ENCODE measurements around the gene UBR3. TPM values are rescaled to one million over a fixed set of nuclear protein-coding genes. Genes with fewer than 3 reads are reported as not detected.
"Not testable (repeated sequence)": the region's sequence is repeated elsewhere in the genome, so short reads cannot be mapped to it uniquely, and the experiment has no call there.

The UBR3 gene, protein sequence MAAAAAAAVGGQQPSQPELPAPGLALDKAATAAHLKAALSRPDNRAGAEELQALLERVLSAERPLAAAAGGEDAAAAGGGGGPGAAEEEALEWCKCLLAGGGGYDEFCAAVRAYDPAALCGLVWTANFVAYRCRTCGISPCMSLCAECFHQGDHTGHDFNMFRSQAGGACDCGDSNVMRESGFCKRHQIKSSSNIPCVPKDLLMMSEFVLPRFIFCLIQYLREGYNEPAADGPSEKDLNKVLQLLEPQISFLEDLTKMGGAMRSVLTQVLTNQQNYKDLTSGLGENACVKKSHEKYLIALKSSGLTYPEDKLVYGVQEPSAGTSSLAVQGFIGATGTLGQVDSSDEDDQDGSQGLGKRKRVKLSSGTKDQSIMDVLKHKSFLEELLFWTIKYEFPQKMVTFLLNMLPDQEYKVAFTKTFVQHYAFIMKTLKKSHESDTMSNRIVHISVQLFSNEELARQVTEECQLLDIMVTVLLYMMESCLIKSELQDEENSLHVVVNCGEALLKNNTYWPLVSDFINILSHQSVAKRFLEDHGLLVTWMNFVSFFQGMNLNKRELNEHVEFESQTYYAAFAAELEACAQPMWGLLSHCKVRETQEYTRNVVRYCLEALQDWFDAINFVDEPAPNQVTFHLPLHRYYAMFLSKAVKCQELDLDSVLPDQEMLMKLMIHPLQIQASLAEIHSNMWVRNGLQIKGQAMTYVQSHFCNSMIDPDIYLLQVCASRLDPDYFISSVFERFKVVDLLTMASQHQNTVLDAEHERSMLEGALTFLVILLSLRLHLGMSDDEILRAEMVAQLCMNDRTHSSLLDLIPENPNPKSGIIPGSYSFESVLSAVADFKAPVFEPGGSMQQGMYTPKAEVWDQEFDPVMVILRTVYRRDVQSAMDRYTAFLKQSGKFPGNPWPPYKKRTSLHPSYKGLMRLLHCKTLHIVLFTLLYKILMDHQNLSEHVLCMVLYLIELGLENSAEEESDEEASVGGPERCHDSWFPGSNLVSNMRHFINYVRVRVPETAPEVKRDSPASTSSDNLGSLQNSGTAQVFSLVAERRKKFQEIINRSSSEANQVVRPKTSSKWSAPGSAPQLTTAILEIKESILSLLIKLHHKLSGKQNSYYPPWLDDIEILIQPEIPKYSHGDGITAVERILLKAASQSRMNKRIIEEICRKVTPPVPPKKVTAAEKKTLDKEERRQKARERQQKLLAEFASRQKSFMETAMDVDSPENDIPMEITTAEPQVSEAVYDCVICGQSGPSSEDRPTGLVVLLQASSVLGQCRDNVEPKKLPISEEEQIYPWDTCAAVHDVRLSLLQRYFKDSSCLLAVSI (N-terminal part only)
- 93.8 TPM for total RNA-seq

DNA sequence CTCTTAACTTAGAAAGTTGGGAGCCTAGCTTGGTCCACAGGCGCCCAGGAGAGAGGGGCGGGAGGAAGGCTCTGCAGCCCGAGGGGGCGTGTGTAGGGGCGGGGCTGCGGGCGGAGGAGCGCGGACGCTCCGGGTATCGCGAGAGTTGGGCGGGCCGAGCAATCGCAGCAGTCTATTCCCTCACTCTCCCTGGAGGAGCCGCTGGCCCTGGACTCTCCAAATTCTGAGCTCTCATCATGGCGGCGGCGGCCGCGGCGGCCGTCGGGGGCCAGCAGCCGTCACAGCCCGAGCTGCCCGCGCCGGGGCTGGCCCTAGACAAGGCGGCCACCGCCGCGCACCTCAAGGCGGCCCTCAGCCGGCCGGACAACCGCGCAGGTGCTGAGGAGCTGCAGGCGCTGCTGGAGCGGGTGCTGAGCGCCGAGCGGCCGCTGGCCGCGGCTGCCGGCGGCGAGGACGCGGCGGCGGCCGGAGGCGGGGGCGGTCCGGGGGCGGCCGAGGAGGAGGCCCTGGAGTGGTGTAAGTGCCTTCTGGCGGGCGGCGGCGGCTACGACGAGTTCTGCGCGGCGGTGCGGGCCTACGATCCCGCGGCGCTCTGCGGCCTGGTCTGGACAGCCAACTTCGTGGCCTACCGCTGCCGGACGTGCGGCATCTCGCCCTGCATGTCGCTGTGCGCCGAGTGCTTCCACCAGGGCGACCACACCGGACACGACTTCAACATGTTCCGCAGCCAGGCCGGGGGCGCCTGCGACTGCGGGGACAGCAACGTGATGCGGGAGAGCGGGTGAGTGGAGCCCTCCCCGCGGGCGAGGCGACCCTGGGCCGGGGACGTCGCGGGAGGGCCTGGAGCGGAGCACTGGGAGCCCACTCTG, at the start of gene UBR3:
TSS of gene UBR3 (plus strand) at position 183 of the 869 bp plus-strand sequence. CDS start at position 237, 54 bp downstream.
- peak; percentile 91 for DNase-seq

DNA sequence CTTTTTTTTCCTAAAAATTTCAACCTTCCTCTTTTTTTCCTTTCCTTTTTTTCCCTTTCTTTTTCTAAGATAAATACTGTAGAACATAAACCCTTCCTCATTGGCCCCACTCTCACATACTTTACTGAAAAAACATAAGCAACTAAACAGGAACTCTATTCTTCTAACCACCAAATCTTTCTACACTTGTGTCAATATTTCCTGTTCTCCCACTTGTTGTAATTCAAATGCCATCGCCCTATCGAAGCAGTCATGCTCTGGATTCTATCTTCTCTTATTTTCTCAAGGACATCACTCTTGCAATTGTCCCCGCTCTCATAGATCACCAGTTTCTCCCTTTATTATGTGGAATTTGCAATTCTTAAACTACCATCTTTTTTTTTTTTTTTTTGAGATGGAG, 48.8 kb upstream of the UBR3 start:
- DNase-seq: no peak

DNA sequence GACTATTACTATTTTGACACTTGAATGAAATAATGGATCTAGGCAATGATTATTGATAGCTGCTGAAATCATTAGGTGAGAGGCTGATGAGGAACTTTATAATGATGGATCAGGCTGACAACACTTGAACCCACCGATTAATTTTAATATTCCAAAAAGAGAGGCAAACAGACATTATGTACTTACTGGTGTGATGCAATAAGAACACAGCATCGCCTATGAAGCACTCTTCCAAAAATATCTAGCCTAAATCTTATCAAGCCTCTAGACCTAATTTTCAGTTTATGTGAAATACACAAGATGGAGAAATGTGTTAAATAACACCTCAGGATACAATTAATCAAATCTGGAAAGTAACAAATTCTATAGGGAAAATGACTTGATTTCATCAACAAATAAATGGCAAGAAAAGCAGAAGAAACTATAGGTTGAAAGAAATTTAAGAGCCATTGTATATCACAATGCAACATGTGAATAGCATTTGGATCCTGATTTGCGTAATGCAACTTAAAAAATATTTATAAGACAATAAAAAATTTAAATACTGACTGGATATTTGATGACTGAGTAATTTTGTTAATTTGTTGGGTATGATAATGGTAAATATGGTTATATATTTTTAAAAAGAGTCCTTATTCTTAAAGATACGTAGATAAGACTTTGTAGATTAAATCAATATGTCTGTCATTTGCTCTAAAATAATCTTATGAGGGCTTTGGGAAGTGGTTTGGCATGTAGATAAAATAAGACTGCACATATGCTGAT, 45.8 kb upstream of the UBR3 start:
- no peak for DNase-seq

DNA sequence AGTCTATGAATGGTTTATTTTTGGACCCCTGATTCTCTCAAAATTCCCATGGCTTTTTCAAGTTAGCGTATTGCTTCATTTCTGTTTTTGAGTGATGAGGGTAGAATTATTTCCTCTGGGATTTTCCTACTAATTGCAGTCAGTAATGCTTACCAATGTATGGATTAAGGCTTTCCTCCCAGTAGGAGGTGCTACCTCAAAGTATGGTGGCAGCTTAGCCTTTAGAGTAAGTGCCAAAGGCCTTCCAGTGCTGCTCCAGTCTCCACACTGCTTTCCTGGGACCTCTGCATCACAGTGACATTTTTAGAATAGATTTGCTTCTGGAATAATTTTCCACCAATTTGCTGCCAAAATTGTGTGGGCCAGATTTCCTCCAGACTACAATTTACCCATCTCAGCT, 44.7 kb upstream of the UBR3 start:
- DNase-seq: no peak

DNA sequence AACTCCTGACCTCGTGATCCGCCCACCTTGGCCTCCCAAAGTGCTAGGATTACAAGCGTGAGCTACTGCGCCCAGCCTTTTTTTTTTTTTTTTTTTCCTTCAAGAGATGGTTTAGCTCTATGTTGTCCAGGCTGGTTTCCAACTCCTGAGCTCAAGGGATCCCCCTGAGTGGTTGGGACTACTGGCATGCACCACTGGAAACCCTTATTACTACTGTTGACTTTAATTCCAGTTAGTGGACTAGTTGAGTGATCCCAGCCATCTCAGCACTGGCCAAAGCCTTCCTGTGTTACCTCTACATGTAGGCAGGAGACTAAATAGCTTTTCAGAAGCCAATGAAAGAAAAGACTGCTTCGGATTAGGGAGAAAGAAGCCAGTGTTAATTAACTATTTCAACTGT, 36.7 kb upstream of the UBR3 start:
- no peak for DNase-seq

DNA sequence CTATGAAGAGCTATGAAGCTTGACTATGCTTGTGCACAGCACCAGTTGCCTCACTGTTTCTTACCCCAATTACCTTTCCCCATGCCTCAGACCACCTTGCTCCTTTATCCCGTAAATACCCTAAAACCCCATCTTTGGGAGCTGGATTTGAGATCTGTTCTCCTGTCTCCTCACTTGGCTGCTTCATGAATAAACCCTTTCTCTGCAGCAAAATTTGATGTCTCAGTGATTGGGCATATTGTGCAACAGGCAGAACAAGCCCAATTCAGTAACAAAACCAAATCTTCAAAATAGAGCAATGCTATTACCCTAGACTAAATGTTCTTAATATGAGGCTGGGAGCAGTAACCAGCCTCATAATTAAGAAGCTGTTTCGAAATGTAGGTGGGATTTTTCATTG, 32.1 kb upstream of the UBR3 start:
- no peak for DNase-seq

DNA sequence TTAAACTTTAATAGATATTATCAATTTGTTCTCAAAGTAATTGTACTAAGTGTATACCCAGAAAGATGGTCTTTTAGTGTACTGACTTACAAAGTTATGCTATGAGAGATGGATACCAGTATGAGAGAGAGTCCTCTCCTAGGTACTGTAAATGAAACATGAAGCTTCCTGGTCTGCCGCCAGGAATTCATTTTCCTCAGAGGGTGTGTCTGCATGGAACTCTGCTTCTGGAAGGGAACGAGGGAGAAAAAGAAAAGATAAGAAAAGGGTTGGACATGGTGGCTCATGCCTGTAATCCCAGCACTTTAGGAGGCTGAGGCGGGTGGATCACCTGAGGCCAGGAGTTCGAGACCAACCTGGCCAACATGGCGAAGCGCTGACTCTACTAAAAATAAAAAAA, 30.8 kb upstream of the UBR3 start:
- DNase-seq: no peak

DNA sequence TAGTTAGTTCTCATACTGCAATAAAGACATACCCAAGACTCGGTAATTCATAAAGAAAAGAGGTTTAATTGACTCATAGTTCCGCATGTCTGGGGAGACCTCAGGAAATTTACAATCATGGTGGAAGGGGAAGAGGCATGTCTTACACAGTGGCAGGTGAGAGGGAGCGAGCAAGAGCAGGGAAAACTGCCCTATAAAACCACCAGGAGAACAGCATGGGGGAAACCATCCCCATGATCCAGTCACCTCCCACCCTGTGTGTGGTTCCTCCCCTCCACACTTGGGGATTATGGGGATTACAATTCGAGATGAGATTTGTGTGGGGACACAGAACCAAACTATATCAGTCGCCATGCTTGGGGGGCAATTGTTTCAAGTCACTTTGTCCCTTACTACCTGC, 29.7 kb upstream of the UBR3 start:
- no peak for DNase-seq

DNA sequence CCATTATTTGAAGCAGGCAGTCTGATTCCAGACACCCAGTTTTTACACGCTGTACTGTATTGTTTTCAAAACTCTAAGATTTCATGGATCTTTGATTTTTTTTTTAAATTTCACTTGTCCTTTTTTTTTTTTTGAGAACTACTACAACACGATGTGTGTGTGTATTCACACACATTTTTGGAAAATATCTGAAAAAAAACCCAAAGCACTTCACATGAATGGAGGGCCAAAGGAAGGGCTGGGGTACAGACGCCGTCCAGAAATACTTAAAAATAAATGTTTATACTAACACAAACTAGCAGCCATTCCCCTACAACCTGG, 28.9 kb upstream of the UBR3 start:
- DNase-seq: no peak

DNA sequence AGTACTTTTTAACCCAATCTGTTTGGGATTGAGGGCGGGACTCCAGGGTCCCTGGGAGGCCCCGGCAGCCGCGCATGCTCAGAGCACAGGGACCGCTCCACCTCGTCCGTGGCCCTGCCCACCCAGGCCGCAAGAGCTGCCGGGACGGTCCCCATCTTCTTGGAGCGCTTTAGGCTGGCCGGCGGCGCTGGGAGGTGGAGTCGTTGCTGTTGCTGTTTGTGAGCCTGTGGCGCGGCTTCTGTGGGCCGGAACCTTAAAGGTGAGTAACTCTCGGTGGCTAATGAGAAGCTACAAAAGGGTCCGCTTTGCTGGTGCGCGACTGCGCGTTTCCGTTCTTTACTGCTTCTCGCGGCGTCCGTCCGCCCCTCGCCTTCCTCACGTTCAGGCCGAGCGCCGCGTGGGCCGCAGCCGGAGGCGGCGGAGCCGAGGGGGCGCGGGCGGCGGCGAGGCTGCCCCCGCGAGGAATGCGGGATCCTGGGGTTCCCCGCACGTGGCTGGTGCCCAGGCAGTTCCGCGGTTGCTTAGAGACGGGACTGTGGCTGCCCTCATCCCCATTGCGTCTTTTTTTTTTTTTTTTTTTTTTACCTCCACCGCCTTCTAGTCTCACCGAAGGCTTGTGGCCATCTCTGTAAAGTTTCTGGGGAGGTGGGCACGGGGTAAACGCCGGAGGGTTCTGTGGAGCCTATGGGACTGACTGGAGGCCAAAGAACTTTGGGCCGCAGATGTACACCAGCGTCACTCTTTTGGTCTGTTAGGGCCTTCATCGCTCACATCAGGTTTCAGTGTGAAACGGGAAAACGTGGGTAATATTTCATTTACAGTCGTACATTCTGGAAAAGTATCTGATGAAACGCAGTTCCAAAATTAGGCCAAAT, 28.3 kb upstream of the UBR3 start, which contains the start of gene SSB:
TSS of gene SSB (plus strand) at position 154 of the 875 bp plus-strand sequence. CDS start 2,090 bp downstream, outside the sequence.
- DNase-seq: peak; percentile 86

DNA sequence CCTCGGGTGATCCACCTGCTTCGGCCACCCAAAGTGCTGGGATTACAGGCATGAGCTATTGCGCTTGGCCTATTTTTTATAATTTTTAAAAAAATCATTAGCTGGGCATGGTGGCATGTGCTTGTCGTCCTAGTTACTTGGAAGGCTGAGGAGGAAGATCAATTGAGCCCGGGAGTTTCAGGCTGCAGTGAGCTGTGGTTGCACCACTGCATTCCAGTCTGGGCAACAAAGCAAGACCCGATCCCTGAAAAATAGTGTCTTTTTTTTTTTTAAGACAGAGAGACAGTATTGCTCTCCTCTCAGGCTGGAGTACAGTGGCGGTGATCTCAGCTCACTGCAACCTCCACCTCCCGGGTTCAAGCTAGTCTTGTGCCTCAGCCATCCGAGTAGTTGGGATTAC, 23.8 kb upstream of the UBR3 start:
- no peak for DNase-seq

DNA sequence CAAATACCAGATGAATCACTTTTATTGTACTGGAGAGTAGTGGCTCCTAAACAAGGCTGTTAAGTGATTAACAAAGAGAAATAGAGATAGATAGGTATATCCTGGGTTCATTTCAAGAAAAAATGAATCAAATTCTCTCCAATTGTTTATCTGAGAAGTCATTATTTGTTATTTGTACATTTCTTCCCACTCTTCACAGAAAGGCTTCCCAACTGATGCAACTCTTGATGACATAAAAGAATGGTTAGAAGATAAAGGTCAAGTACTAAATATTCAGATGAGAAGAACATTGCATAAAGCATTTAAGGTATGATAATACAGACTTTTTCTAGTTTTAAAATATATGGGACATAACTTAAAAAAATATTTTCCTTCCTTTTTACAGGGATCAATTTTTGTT, 20.7 kb upstream of the UBR3 start:
- no peak for DNase-seq

DNA sequence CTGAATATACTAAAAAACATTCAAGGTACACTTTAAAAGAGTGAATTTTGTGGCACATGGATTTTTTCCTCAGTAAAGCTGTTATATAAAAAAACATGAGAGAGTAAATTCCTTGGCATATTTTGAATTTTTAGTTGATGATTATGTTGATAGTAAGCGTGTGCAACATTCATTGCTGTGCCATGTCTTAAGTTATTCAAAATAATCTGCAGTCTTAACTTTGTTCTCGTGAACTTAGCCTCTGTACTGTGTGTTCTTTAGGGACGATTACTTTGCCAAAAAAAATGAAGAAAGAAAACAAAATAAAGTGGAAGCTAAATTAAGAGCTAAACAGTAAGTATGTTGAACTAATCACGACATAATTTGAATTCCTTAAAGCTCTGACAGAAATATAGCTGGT, 19.0 kb upstream of the UBR3 start:
- no peak for DNase-seq

DNA sequence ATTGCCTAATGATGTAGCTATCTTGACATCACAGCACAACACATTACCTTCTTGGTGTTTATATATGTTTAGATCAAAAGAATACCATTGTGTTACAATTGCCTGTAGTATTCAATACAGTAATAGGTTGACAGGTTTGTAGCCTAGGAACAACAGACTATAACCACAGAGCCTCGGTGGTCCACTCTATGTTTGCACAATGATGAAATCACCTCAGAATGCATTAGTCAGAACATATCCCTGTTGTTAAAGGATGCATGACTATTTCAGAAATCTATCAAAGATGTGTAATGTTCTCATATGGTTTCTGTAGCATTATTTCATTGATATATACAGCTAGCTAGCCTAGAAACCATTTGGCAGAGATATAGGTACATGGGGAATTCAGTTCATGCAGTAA, 11.4 kb upstream of the UBR3 start:
- DNase-seq: no peak

DNA sequence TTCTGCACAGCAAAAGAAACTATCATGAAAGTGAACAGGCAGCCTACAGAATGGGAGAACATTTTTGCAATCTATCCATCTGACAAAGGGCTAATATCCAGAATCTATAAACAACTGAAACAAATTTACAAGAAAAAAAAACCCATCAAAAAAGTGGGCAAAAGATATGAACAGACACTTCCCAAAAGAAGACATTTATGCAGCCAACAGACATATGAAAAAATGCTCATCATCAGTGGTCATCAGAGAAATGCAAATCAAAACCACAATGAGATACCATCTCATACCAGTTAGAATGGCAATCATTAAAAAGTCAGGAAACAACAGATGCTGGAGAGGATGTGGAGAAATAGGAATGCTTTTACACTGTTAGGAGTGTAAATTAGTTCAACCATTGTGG, 10.3 kb upstream of the UBR3 start:
- not testable (repeated sequence) for DNase-seq

DNA sequence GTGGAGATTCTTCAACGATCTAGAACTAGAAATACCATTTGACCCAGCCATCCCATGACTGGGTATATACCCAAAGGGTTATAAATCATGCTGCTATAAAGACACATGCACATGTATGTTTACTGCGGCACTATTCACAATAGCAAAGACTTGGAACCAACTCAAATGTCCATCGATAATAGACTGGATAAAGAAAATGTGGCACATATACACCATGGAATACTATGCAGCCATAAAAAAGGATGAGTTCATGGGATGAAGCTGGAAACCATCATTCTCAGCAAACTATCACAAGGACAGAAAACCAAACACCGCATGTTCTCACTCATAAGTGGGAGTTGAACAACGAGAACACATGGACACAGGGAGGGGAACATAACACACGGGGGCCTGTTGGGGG, 9.9 kb upstream of the UBR3 start:
- not testable (repeated sequence) for DNase-seq

DNA sequence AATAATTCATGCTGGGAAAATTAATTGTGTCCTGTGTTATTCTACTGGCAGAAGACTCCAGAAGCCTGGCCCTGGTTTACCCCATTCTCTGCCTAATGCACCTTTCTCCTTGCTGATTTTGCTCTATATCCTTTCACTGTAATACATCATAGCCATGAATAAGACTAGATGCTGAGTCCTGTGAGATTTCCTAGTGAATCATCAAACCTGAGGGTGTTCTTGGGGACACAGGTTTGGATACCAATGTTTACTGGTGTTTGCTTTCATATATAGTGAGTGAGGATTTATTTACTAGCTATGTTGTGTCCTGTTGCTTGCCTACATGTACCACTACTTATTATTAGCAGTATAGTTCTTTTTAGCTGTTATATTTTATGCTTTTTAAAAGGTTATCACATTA, 9.0 kb upstream of the UBR3 start:
- no peak for DNase-seq

DNA sequence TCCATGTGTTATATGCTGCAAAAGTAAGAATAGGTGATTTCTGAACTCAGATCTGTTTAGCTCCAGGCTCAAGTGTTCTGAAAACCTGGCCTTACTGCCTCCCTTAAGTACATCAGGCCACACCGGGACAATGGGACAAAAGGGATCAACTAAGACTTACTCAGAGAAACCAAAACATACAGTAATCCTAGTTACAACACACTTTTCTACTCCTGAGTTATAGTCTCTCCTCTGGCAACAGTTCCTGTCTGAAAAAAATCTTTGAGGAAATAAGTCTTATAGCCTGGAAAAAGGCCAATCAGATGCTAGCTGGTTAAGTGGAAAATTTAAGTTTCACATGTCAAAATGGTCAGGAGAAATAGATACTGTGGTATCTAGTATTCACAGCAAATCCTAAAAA, 8.1 kb upstream of the UBR3 start:
- no peak for DNase-seq

DNA sequence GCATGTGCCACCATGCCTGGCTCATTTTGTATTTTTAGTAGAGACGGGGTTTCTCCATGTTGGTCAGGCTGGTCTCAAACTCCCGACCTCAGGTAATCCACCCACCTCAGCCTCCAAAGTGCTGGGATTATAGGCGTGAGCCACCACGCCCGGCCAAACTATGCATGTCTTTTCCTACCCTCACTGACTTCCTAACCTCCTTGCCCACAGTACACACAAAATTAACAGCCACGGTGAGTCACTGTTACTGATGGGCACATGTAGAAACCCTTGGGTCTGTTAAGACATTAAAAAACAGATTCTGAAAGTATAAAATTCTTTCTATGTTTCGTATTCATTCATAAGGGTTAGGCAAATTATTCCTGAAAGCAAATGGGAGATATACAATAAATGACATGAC, 7.2 kb upstream of the UBR3 start:
- DNase-seq: not testable (repeated sequence)

DNA sequence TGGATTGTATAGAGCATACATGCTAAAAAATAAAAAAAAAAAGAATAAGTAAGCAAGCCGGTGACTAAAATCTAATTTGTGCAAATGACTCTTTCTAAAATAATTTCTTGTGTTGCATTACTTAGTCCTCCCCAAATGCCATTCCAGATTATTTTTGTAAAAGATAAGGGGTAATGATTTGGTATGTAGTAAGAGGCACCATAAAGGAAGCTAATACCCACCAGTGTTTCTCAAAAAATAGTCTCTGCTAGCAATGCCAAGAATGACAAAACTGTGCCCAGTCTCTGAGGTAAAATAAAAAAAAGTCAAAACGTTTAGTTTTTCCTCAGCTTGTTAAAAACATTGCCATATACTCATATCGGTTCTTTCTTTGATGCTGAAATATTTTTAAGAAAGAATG, 5.2 kb upstream of the UBR3 start:
- DNase-seq: no peak
